Right ventricle myocardium inferior (tissue), 1 donor: Measurements from ENCODE around the gene PRX. TPM values are rescaled to one million over a fixed set of nuclear protein-coding genes. Genes with fewer than 3 reads are reported as not detected.

Experiments
- ATAC-seq: fragments of 200-7000 bp; cut with Tn5 transposase; one replicate; pipeline ENCODE4 v1.9.1; 2020; ENCODE audit warnings: mild to moderate bottlenecking, moderate library complexity
- DNase-seq: peaks from one replicate; pipeline ENCODE4 v3.0.0; 2021; ENCODE audit errors: missing footprints
- intact Hi-C: fragments of 100-400 bp; cut with DNase I; formaldehyde crosslinking; loops from one replicate; pipeline ENCODE4 v1.11.0; 2022
- microRNA-seq: library from miRNA; unstranded; fragments of <30 nt; microRNA quantifications from one replicate; pipeline ENCODE4 v1.2.0, GENCODE V29; 2020
- total RNA-seq: library from RNA; stranded (reverse); fragmentation: NEBNext Ultra II Directional; extraction: Animal tissue kit (Norgen Biotek cat#: 25700); gene quantifications from one replicate; pipeline ENCODE4 v1.2.1, GENCODE V29; 2021
- donor health status: DM: no; HTN: yes; CAD: no; lungs with severe emphysema.

PRX gene
- total RNA-seq, 1 donor from 2014 or later: 3.5 TPM

DNA sequence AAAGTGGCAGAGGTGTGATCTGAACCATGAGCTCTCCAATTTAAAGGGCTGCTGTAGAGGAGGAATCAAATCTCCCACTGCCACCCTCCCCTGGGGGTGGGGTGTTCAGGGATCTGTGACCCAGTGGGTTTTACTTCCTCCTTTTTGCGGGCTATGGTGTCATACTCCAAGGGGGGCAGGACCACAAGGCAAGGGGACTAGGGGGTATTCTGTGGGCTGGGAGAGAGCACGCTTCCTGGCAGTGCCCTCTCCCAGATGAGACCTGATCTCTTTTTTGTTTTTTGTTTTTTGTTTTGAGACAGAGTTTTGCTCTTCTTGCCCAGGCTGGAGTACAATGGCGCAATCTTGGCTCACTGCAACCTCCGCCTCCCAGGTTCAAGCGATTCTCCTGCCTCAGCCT lies 54.4 kb downstream of the PRX start:
- intact Hi-C loops: no loop called here
- DNase-seq (no peak), ATAC-seq (no peak)

GRCh38 chr19:40357640-40358039 lies 55.5 kb downstream of the PRX start:
- ATAC-seq (no peak), DNase-seq (no peak)
- intact Hi-C loops: no loop called here

DNA sequence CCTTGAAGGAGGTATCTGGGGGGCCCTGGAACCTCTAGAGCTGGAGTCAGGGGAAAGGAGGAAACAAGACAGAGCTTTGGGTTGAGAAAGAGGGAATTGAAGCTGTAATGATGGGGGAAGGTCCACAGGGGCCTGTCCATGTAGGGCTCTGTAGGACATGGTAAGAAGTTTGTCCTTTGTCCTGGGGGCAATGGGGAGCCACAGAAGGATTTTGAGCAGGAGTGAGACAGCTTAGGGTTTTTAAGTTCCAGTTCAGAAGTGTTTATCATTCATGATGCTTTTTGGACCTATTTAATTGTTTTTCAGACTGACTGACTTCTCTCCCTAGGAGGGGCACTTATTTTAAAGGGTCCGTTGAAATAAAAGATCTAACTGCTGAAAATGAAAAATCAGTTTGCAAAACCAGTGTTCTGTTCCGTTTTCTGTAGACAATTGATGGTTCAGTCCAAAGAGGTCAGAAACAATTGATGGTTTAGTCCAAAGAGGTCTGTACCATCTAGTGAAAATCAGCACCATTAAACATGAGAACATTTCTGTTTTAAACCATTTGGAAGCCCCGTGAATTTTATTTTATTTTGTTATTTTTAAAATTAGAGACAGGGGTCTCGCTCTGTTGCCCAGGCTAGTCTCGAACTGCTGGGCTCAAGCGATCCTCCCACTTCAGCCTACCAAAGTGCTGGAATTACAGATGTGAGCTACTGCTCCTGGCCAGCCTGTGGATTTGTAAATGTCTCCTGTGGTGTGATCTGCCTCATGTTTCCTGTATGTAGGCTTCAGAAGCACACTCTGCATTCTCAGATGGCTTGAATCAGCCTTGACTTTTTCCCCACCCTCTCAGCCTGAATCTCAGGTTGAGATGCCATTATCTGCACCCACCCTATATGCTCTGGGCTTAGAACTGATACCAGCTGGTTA lies 56.2 kb downstream of the PRX start:
- intact Hi-C loops: no loop called here
- no peak for DNase-seq
- no peak for ATAC-seq

GRCh38 chr19:40355975-40356680 lies 57.0 kb downstream of the PRX start:
- no peak for DNase-seq
- intact Hi-C loops: no loop called here
- ATAC-seq: no peak

DNA sequence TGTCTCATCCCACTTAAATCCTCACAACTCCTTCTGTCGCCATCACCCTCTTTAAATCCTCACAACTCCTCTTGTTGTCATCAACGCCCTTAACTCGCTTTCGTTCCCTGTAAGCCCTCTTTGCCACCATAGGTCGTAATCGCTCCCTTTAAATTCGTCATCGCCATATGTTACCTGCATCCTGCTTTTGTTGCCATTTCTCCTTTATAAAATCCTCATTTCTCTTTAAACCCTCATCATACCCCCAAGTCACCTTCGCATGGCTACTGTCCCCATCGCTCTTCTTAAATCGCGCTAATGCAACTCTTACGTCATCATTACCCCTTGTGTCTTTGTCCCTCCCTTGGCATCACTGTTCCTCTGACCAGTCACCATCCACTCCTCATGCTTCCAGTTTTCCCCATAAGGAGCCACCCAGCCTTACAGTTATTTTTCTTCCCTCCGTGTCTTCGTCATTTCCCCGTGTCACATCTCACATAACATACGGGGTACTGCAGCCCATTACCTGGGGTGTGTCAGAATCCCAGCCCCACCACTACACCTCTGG lies 64.1 kb downstream of the PRX start:
- ATAC-seq: no peak
- no peak for DNase-seq
- intact Hi-C loops: loop anchor here (1.0 to 5.0 kb wide), 2 partner anchors 54 to 73 kb away; no protein-coding TSS in a partner anchor

GRCh38 chr19:40348125-40348913 lies 64.9 kb downstream of the PRX start, which contains the start of the genes C19orf47 and PLD3:
Gene C19orf47, minus strand, starts transcription at chr19:40348397. Its CDS starts 6,540 bp downstream, at chr19:40341857.
Gene PLD3, plus strand, starts transcription at chr19:40348695. Its CDS starts 17,789 bp downstream, at chr19:40366484.
- DNase-seq (peak; percentile 100), ATAC-seq (peak; percentile 99)
- intact Hi-C loops: loop anchor here (5.0 kb wide), 1 partner anchor 74 kb away; no protein-coding TSS in a partner anchor

DNA sequence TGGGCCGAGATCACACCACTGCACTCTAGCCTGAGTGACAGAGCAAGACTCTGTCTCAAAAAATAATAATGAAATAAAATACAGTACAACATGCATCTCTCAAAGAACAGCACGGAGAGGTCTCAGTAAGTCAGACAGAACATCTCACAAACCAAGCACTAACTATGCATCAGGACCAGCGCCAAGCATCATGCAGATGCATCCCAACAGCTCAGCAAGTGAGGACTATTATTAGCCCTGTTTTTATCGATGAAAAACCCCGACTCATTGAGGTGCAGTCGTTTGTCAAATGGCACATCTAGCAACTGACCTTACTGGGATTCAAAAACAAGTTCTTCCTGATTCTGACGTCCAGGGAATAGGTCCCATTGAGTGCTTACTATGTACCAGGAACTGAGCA lies 68.8 kb downstream of the PRX start:
- ATAC-seq (no peak), DNase-seq (no peak)
- intact Hi-C loops: no loop called here

Small RNA genes lying within 50 kb of the gene (microRNA-seq; reads per million reads assigned to microRNA genes)
- gene MIR6796: not detected

Other genes starting within 250 kb of the PRX start
- gene MAP3K10, start 222.0 kb downstream of the PRX start, total RNA-seq: 22.7 TPM
- not detected for gene TTC9B, start 195.0 kb downstream of the PRX start, total RNA-seq
- gene CCNP, start 186.7 kb downstream of the PRX start, total RNA-seq: not detected
- 114 TPM for gene AKT2, start 128.0 kb downstream of the PRX start, total RNA-seq
- gene C19orf47, start 65.0 kb downstream of the PRX start, total RNA-seq: 222 TPM
- gene PLD3, start 64.7 kb downstream of the PRX start, total RNA-seq: 169 TPM
- not detected for gene HIPK4, start 23.2 kb downstream of the PRX start, total RNA-seq
- gene SERTAD1, start 12.6 kb upstream of the PRX start, total RNA-seq: 12.0 TPM
- gene SERTAD3, start 31.0 kb upstream of the PRX start, total RNA-seq: 28.2 TPM
- gene BLVRB, start 52.4 kb upstream of the PRX start, total RNA-seq: 127 TPM
- 5.1 TPM for gene SPTBN4, start 53.6 kb upstream of the PRX start, total RNA-seq
- 20.6 TPM for gene SHKBP1, start 163.5 kb upstream of the PRX start, total RNA-seq
- gene LTBP4, start 188.0 kb upstream of the PRX start, total RNA-seq: 324 TPM